Measurements from ENCODE around the gene APLN. TPM values are rescaled to one million over a fixed set of nuclear protein-coding genes. Genes with fewer than 3 reads are reported as not detected.
A peak's percentile ranks its signal among the peaks of the same experiment; 100 is the strongest.

Gene APLN
- total RNA-seq, 2 donors from 2014 or later = 1.7 to 3.5 TPM

DNA sequence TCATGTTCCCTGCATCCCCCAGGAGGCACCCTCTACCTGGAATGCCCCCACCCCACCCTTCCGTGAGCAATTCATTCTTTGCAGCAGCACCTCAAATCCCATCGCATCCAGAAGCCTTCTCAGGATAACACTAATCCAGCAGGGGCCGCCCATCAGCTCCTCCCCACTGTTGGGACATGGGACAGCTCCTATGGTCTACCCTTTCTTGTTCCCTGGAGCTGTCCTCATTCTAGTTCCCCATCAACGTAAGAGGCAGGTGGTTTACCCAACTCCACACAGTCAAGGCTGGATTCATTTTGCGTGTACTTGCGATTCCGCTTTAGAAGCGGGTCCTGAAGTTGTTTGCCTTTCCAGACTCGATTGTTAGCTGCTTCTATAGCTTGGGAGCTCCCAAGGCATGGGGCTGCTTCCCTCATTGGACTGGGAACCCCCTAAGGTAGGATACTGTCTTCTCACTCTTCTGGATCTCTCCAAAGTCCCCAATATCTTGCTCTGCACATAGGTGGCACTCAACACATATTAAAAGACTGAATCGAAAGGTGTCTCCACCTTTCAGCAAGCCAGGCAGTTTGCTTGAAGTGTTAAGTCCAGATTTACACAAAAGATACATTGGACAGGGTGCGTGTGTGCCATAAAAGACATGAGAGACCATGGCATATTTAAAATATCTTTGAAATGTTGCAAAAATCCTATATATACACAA is 942 bp upstream of the APLN start:
- no peak for DNase-seq (ENCODE audit: low spot score)
- Histone ChIP-seq H3K36me3 (no peaks in the 10 kb centered on the region), H3K27ac (no peak overlapping the region), H3K4me1 (replicated peaks) (no peaks in the 10 kb centered on the region), H3K9me3 (no peaks in the 10 kb centered on the region), H3K4me3 (no peak overlapping the region), H3K27me3 (replicated peaks; ENCODE audit: insufficient read depth) (no peaks in the 10 kb centered on the region)
- TF ChIP-seq, protein P1, sequence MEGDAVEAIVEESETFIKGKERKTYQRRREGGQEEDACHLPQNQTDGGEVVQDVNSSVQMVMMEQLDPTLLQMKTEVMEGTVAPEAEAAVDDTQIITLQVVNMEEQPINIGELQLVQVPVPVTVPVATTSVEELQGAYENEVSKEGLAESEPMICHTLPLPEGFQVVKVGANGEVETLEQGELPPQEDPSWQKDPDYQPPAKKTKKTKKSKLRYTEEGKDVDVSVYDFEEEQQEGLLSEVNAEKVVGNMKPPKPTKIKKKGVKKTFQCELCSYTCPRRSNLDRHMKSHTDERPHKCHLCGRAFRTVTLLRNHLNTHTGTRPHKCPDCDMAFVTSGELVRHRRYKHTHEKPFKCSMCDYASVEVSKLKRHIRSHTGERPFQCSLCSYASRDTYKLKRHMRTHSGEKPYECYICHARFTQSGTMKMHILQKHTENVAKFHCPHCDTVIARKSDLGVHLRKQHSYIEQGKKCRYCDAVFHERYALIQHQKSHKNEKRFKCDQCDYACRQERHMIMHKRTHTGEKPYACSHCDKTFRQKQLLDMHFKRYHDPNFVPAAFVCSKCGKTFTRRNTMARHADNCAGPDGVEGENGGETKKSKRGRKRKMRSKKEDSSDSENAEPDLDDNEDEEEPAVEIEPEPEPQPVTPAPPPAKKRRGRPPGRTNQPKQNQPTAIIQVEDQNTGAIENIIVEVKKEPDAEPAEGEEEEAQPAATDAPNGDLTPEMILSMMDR (IDR thresholded peaks at IDR 0.05) = peak in 1 of 4 experiments; percentile 18
- TF ChIP-seq POLR2A (IDR thresholded peaks at IDR 0.05) = no peak
- intact Hi-C loops (cut with DNase I) = no loop called here
- WGBS = 33% methylated on average over 10 of the region's 11 CpGs

DNA sequence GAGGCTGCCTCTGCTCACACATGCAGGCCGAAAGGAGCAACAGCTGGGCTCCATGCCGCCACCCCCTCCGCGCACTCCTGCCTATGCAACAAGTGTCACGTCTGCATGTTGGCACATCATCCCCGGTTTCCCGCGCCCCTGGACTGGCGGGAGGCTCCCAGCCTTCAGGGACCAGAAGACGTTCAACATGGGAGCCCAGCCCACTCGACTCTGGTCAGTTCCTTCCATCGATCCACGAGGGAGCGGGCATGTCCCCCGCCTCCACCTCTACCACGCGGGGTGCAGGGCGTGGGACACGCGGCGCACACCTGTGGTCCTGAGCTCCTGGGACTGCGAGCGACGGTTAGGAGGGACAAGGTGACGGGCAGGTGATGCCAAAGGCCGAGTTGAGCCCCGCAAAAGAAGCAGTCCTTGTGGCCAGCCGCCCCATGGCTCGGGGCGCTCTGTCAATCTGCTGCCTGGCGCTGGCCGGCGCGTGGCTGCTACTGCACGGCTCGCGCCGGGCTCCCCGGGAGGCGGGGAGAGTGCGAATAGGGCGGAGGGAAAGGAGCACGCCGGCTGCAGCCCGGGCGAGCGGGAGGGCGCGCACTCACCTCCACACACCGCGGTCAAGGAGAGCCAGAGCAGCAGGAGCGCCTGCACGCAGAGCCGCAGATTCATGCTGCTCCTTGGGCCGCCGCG is 645 bp downstream of the APLN start:
- H3K9me3 ChIP-seq = no peaks in the 10 kb centered on the region
- peak overlapping the region; percentile 25 to 35 for H3K4me3 ChIP-seq
- no peaks in the 10 kb centered on the region for H3K27me3 ChIP-seq (replicated peaks; ENCODE audit: insufficient read depth)
- no peak overlapping the region for H3K27ac ChIP-seq
- TF ChIP-seq POLR2A (IDR thresholded peaks at IDR 0.05) = no peak
- TF ChIP-seq, protein P1 (IDR thresholded peaks at IDR 0.05) = no peak
- TF ChIP-seq POLR2AphosphoS5 (IDR thresholded peaks at IDR 0.05) = no peak
- intact Hi-C loops (cut with DNase I) = no loop called here
- DNase-seq (ENCODE audit: low spot score) = no peak
- whole genome bisulfite sequencing = 2% methylated on average over 19 of the region's 57 CpGs
- no peaks in the 10 kb centered on the region for H3K4me1 ChIP-seq (replicated peaks)
- H3K36me3 ChIP-seq = no peaks in the 10 kb centered on the region

DNA sequence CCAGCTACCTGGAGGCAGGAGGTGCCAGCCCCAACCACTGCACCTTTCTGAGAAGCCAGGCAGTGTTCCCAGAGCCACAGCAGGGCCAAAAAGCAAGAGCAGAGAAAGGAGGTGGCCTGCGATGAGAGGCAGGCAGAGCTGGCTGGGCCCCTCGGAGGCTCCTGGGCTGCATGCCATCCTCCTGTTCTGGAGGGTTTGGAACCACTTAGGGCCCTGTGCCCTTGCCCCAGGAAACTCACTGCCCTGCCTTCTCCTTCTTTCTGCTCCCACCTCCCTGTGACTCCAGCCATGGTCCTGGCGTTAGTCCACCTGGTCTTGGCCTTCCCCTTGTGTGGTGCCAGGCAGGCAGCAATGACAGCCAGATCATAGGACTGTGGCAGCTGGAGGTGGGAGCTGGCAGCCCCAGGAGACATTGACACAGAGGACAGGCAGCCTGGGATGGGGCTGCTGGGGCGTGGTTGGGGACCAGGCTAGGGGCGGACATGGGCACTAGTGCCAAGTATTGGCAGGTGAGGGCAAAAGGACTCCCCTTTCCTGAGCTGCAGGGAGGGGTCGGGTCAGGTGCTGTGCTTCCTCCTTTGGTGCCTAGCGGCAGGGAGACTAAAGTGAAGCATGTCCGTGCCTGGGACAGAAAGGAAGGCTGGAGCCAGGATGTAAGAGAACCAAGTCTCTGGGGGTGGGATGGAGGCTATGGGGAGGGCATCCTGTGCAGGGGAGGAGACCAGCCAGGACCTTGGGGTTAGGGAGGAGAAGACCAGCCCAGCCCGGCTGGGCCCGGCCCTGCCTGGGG is 1.4 kb downstream of the APLN start:
- WGBS = 26% methylated on average over 7 of the region's 10 CpGs
- Histone ChIP-seq H3K9me3 (no peaks in the 10 kb centered on the region), H3K36me3 (no peaks in the 10 kb centered on the region), H3K27ac (no peak overlapping the region), H3K4me1 (replicated peaks) (no peaks in the 10 kb centered on the region), H3K27me3 (replicated peaks; ENCODE audit: insufficient read depth) (no peaks in the 10 kb centered on the region), H3K4me3 (no peak overlapping the region)
- intact Hi-C loops (cut with DNase I) = no loop called here
- DNase-seq (ENCODE audit: low spot score) = no peak
- TF ChIP-seq POLR2AphosphoS5 (IDR thresholded peaks at IDR 0.05) = no peak
- no peak for TF ChIP-seq POLR2A (IDR thresholded peaks at IDR 0.05)
- TF ChIP-seq, protein P1 (IDR thresholded peaks at IDR 0.05) = no peak

DNA sequence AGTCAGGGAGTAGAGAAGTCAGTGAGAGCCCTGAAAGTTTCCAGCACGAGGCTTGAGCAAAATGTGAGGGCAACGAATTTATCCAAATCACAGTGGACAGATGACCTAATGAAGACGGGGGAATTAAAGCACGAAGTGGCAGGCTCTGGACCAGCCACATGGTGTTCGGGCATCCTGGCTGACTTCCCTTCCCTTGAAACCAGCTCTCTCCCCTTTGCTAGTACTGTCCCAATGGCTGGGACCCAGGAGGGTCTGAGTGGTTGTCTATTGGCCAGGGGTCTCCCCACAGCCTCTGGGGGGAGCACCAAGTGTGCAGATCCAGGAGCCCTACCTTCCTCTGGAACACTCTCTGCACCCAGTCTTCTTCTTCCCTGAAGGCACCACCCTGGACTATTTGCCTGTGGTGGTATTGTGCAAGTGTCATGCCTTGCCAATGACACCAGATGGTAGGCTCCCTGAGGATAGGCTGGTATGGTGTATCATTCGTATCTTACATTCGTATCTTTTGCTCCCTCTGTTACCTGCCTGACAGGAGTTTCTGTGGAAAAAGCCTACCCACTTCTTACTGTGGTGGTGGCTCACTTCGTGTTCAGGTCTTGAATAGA is 2.1 kb downstream of the APLN start:
- H3K36me3 ChIP-seq = no peaks in the 10 kb centered on the region
- no peak for TF ChIP-seq POLR2AphosphoS5 (IDR thresholded peaks at IDR 0.05)
- TF ChIP-seq, protein P1 (IDR thresholded peaks at IDR 0.05) = no peak
- no peak for TF ChIP-seq POLR2A (IDR thresholded peaks at IDR 0.05)
- WGBS = 85% methylated on average over 8 of the region's 8 CpGs
- intact Hi-C loops (cut with DNase I) = no loop called here
- H3K27ac ChIP-seq = no peak overlapping the region
- H3K9me3 ChIP-seq = no peaks in the 10 kb centered on the region
- no peaks in the 10 kb centered on the region for H3K4me1 ChIP-seq (replicated peaks)
- no peak for DNase-seq (ENCODE audit: low spot score)
- no peak overlapping the region for H3K4me3 ChIP-seq
- H3K27me3 ChIP-seq (replicated peaks; ENCODE audit: insufficient read depth) = no peaks in the 10 kb centered on the region
